ENCODE measurements around the gene WDR35. TPM values are rescaled to one million over a fixed set of nuclear protein-coding genes. Genes with fewer than 3 reads are reported as not detected.

Gene WDR35
- total RNA-seq, result 14.6 and 18.5 TPM in 2 replicates

DNA sequence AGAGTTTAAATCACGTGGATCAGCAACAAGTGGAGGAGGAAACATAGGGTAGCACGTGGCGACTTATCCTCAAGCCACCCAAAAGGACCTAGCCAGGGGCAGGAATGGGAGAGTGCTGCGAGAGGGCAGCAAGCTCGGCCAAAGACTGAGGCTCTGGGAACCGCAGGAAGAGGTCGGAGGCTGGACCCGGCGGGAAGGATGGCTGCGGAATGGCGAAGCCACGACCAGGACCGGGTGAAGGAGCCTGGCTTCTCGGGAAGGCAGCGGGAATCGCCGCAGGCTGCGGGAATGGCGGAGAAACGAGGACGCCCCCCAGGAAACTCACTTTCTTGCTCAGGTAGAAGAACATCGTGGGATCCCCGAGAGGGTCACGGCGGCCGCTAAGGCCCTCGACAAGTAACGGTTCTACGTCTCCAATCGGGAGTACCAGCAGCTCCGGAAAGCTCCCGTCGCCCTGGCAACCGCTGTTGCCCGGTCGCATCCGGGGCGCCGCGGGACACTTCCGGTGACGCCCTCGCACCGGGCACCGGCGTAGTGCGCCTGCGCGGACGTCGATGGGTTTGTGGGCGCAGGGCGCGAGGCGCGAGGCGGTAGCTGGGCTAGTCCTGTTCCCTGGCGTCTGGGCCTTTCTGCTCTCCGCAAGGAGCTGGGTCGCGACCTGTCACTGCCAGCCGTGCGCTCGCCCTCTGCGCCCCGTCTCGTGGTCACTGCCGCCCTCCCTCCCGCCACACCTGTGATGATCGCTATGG, at the start of gene WDR35:
Gene WDR35 (minus strand): TSS at position 439 of the 749 bp plus-strand sequence. CDS start 90 bp downstream, at position 349.

GRCh38 chr2:20012282-20013125, 22.6 kb upstream of the WDR35 start, which contains the start of gene MATN3:
MATN3 (minus strand) TSS chr2:20012668; CDS start chr2:20012631, 37 bp downstream.

DNA sequence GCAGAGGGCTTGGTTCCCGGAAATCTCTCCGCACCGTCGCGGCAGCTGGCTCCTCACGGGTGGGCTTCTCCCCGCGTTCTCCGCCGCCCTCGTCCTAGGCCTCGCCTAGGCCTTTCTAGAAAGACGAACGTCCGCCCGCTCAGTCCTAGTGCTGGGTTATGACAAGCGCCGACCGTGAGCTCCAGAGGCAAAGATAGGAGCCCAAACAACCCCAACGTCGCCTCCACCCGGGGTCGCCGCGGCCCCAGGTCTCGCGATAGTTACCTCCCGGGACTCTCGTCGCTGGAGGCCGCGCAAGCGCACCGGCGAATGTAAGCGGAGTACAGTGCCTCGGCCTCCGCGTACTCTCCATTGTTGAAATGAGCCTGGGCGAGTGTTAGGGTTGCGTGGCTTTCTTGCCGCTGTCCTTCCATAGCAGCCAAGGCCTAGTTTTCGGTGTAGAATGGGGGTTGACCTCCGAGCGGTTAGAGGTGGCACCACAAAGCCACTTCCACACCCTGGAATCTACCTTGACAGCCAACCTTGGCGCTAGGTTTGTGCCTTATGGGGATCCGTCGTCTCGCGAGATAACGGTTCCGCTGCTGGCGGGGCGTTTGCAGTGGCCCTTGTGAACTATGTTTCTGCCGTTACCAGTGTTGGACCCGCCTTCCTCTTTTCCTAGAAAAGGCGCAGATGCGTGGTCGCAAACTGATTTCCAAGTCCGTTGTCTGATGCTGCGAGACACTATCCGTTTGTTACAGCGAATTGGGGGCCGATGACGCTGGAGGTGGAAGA, 88.3 kb downstream of the WDR35 start, which contains the start of gene TTC32:
Gene TTC32 (minus strand): TSS at position 542 of the 774 bp plus-strand sequence. CDS start 129 bp downstream, at position 413.

Other genes with a start within 250 kb of the WDR35 start
- 6.0 and 6.2 TPM in 2 replicates for gene TTC32, start 88.1 kb downstream of the WDR35 start, total RNA-seq
- 3.0 and 3.7 TPM in 2 replicates for gene MATN3, start 22.6 kb upstream of the WDR35 start, total RNA-seq
- 97.3 and 161 TPM in 2 replicates for gene LAPTM4A, start 61.5 kb upstream of the WDR35 start, total RNA-seq
- 77.2 and 102 TPM in 2 replicates for gene SDC1, start 235.0 kb upstream of the WDR35 start, total RNA-seq

All from smooth muscle cell of the umbilical artery (primary cell).